DOHH2 (cell line): ENCODE results near the gene WWC1.

Experiments
- H3F3A ChIP-seq: fragments of 200-600 bp; sonication (generic), shearing (Covaris generic); 2 replicates; pipeline ENCODE4 v1.6.0; 2016; ENCODE audit warnings: antibody characterized with exemption, mild to moderate bottlenecking; ENCODE audit not compliant: control insufficient read depth, insufficient read depth
- H3K27ac ChIP-seq: fragments of 200-600 bp; sonication (generic); 2 replicates; pipeline ENCODE4 v1.5.1; 2014; ENCODE audit warnings: low read depth, mild to moderate bottlenecking, low read length, moderate library complexity
- H3K27me3 ChIP-seq: fragments of 200-600 bp; sonication (generic); 2 replicates; pipeline ENCODE4 v1.6.1; 2014; ENCODE audit warnings: mild to moderate bottlenecking, low read length, mixed read lengths; ENCODE audit not compliant: control insufficient read depth
- H3K36me3 ChIP-seq: fragments of 200-600 bp; sonication (generic); 2 replicates; pipeline ENCODE4 v1.6.1; 2014; ENCODE audit warnings: mild to moderate bottlenecking, low read length, moderate library complexity, mixed read lengths; ENCODE audit not compliant: control insufficient read depth
- H3K4me1 ChIP-seq: fragments of 200-600 bp; sonication (generic); 2 replicates; pipeline ENCODE4 v1.6.1; 2014; ENCODE audit warnings: mild to moderate bottlenecking, low read length, mixed read lengths; ENCODE audit not compliant: control insufficient read depth
- H3K4me2 ChIP-seq: fragments of 200-600 bp; sonication (generic); 2 replicates; pipeline ENCODE4 v1.6.0; 2014; ENCODE audit warnings: mild to moderate bottlenecking, low read length, moderate library complexity
- H3K4me3 ChIP-seq: fragments of 200-600 bp; sonication (generic); 2 replicates; pipeline ENCODE4 v1.5.1; 2014; ENCODE audit warnings: mild to moderate bottlenecking, low read length, mixed read lengths
- H3K79me2 ChIP-seq: fragments of 200-600 bp; sonication (generic); 2 replicates; pipeline ENCODE4 v1.6.1; 2014; ENCODE audit warnings: mild to moderate bottlenecking, low read length, mixed read lengths; ENCODE audit not compliant: control insufficient read depth
- H3K9me2 ChIP-seq: fragments of 200-600 bp; sonication (generic); replicated peaks from 2 replicates; pipeline ENCODE4 v1.6.1; 2014; ENCODE audit warnings: mild to moderate bottlenecking, low read length, mixed read lengths; ENCODE audit not compliant: control insufficient read depth
- H3K9me3 ChIP-seq: fragments of 200-600 bp; sonication (generic); 2 replicates; pipeline ENCODE4 v1.6.1; 2014; ENCODE audit warnings: antibody characterized with exemption, low read length, mixed read lengths; ENCODE audit not compliant: control insufficient read depth, insufficient read depth
- H4K20me1 ChIP-seq: fragments of 200-600 bp; sonication (generic); 2 replicates; pipeline ENCODE4 v1.6.0; 2014; ENCODE audit warnings: low read depth, mild to moderate bottlenecking, antibody characterized with exemption, low read length, moderate library complexity; ENCODE audit not compliant: control insufficient read depth, insufficient read depth
- CTCF ChIP-seq: fragments of 200-600 bp; sonication (generic); IDR thresholded peaks from one replicate; pipeline ENCODE4 v1.5.1; 2014; ENCODE audit warnings: antibody characterized with exemption, mild to moderate bottlenecking, low read depth, low read length; ENCODE audit not compliant: poor library complexity, severe bottlenecking
- EZH2phosphoT487 ChIP-seq: fragments of 200-600 bp; sonication (generic); IDR thresholded peaks from 2 replicates; pipeline ENCODE4 v1.6.1; 2017; ENCODE audit warnings: borderline replicate concordance, mild to moderate bottlenecking, antibody characterized with exemption, low read length, moderate library complexity, mixed read lengths

Gene WWC1

GRCh38 chr5:168314735-168315411 lies 23.4 kb downstream of the WWC1 start:
- no peak overlapping the region for H3K27ac ChIP-seq
- H4K20me1 ChIP-seq = no peaks in the 10 kb centered on the region
- H3K4me3 ChIP-seq = no peak overlapping the region
- TF ChIP-seq EZH2phosphoT487 (no peak), CTCF (no peak)
- H3K9me3 ChIP-seq = no peaks in the 10 kb centered on the region
- no peaks in the 10 kb centered on the region for H3K36me3 ChIP-seq
- no peaks in the 10 kb centered on the region for H3K79me2 ChIP-seq
- H3K9me2 ChIP-seq = no peaks in the 10 kb centered on the region
- H3K4me2 ChIP-seq = no peak overlapping the region
- no peaks in the 10 kb centered on the region for H3K27me3 ChIP-seq
- no peaks in the 10 kb centered on the region for H3F3A ChIP-seq
- no peaks in the 10 kb centered on the region for H3K4me1 ChIP-seq

GRCh38 chr5:168315416-168316138 lies 24.1 kb downstream of the WWC1 start:
- Histone ChIP-seq H3K27ac (no peak overlapping the region), H3K4me2 (no peak overlapping the region), H3K4me3 (no peak overlapping the region), H4K20me1 (no peaks in the 10 kb centered on the region), H3K36me3 (no peaks in the 10 kb centered on the region), H3K9me2 (no peaks in the 10 kb centered on the region), H3K79me2 (no peaks in the 10 kb centered on the region), H3F3A (no peaks in the 10 kb centered on the region), H3K4me1 (no peaks in the 10 kb centered on the region), H3K9me3 (no peaks in the 10 kb centered on the region), H3K27me3 (no peaks in the 10 kb centered on the region)
- TF ChIP-seq EZH2phosphoT487 (no peak), CTCF (no peak)

GRCh38 chr5:168316139-168316578 lies 24.7 kb downstream of the WWC1 start:
- H3F3A ChIP-seq = no peaks in the 10 kb centered on the region
- no peaks in the 10 kb centered on the region for H3K9me3 ChIP-seq
- H3K36me3 ChIP-seq = no peaks in the 10 kb centered on the region
- H4K20me1 ChIP-seq = no peaks in the 10 kb centered on the region
- no peaks in the 10 kb centered on the region for H3K9me2 ChIP-seq
- H3K4me2 ChIP-seq = no peak overlapping the region
- no peak overlapping the region for H3K4me3 ChIP-seq
- no peaks in the 10 kb centered on the region for H3K4me1 ChIP-seq
- H3K27me3 ChIP-seq = no peaks in the 10 kb centered on the region
- no peak for TF ChIP-seq CTCF
- no peak for TF ChIP-seq EZH2phosphoT487
- H3K79me2 ChIP-seq = no peaks in the 10 kb centered on the region
- H3K27ac ChIP-seq = no peak overlapping the region
